ACC112 (cell line): Measurements from ENCODE around the gene RIC8B.

Experiments used
- H2AFZ ChIP-seq: fragments of 200-600 bp; sonication (generic); one replicate; pipeline ENCODE4 v1.6.0; 2017; ENCODE audit warnings: antibody characterized with exemption, low read length; ENCODE audit not compliant: unreplicated experiment
- H3K27ac ChIP-seq: fragments of 200-600 bp; sonication (generic); 2 replicates; pipeline ENCODE4 v1.5.1; 2014; ENCODE audit warnings: low read depth, mild to moderate bottlenecking, antibody characterized with exemption, low read length, moderate library complexity
- H3K27me3 ChIP-seq: fragments of 200-600 bp; sonication (generic); 2 replicates; pipeline ENCODE4 v1.6.1; 2014; ENCODE audit warnings: mild to moderate bottlenecking, antibody characterized with exemption, low read length, moderate library complexity, mixed read lengths; ENCODE audit not compliant: insufficient read depth
- H3K36me3 ChIP-seq: fragments of 200-600 bp; sonication (generic); 2 replicates; pipeline ENCODE4 v1.6.1; 2016; ENCODE audit warnings: mild to moderate bottlenecking, antibody characterized with exemption, low read length, moderate library complexity, mixed read lengths; ENCODE audit not compliant: insufficient read depth
- H3K4me1 ChIP-seq: fragments of 200-600 bp; sonication (generic); one replicate; pipeline ENCODE4 v1.6.1; 2016; ENCODE audit warnings: low read length, mixed read lengths; ENCODE audit not compliant: insufficient read depth, unreplicated experiment, control insufficient read depth
- H3K4me3 ChIP-seq: fragments of 200-600 bp; sonication (generic); 2 replicates; pipeline ENCODE4 v1.5.1; 2014; ENCODE audit warnings: mild to moderate bottlenecking, low read depth, low read length
- H3K79me2 ChIP-seq: fragments of 200-600 bp; sonication (generic); one replicate; pipeline ENCODE4 v1.6.0; 2016; ENCODE audit warnings: low read length; ENCODE audit not compliant: control insufficient read depth, unreplicated experiment, insufficient read depth

Gene RIC8B

GRCh38 chr12:106867651-106868050 lies 93.2 kb downstream of the RIC8B start:
- Histone ChIP-seq H3K4me3 (no peak overlapping the region), H3K4me1 (peaks cover 25% of the 10 kb centered on the region), H2AFZ (no peak overlapping the region), H3K36me3 (no peaks in the 10 kb centered on the region), H3K79me2 (no peaks in the 10 kb centered on the region), H3K27me3 (no peaks in the 10 kb centered on the region), H3K27ac (no peak overlapping the region)

DNA sequence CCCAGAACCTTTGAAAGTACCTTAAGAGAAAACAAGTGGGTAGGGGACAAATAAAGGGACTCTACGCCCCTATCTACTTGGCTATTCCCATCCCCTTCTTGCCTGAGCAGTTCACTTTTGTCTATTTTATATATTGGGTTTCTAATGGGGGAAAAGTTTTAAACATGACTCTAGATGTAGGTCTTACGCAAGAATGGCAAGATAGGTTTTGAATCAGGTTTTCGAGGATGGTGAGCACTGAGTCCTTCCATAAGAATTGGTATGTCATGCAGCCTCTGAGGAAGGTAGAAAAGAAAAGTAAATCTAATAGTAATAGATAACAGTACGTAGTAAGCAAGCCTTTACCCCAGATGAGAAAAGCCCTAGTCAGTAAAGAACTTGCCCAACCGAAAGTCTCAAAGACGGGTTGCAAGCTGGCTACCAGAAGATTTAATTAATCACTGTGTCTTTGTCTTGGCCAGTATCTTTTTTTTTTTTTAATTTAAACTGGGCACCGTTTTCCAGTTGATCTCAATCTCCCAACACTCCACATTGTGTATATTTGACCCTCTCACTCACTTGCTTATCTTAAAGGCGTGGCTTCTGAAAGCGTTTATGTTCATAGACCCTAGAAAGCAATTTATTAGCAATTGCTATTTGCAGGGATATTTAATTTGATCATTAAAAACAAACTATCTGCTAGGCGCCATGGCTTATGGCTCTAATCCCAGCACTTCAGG lies 94.7 kb downstream of the RIC8B start:
- H3K36me3 ChIP-seq = 0 out of 2 replicates have a peak, but pooled peaks cover 4% of the 10 kb centered on the region
- no peak overlapping the region for H3K27ac ChIP-seq
- H3K79me2 ChIP-seq = no peaks in the 10 kb centered on the region
- H3K4me1 ChIP-seq = peaks cover 19% of the 10 kb centered on the region
- H3K27me3 ChIP-seq = no peaks in the 10 kb centered on the region
- no peak overlapping the region for H2AFZ ChIP-seq
- H3K4me3 ChIP-seq = no peak overlapping the region

GRCh38 chr12:106870116-106870515 lies 95.6 kb downstream of the RIC8B start:
- Histone ChIP-seq H3K4me3 (no peak overlapping the region), H2AFZ (no peak overlapping the region), H3K4me1 (peaks cover 19% of the 10 kb centered on the region), H3K27ac (no peak overlapping the region), H3K36me3 (0 out of 2 replicates have a peak, but pooled peaks cover 4% of the 10 kb centered on the region), H3K27me3 (no peaks in the 10 kb centered on the region), H3K79me2 (no peaks in the 10 kb centered on the region)

DNA sequence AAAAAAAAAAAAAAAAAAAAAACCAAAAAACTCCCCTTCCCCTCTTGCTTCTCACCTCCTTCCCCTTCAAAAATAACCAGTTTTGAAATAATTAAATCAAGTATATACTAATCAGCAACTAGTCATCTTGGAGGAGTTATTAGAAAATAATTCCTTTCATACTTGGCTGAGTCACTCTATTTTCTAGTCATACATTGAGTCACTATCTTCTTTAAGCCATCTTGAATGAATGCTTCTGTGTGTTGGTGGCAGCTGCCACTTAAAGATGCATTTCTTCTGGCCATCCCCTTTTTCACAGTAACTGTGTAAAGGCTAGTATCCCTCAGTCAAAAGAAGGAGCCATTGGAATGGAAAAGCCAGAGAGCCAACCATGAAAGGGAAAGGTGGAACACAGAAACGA lies 97.0 kb downstream of the RIC8B start:
- Histone ChIP-seq H3K36me3 (0 out of 2 replicates have a peak, but pooled peaks cover 4% of the 10 kb centered on the region), H2AFZ (no peak overlapping the region), H3K4me1 (peaks cover 12% of the 10 kb centered on the region), H3K79me2 (no peaks in the 10 kb centered on the region), H3K4me3 (no peak overlapping the region), H3K27ac (no peak overlapping the region), H3K27me3 (no peaks in the 10 kb centered on the region)

DNA sequence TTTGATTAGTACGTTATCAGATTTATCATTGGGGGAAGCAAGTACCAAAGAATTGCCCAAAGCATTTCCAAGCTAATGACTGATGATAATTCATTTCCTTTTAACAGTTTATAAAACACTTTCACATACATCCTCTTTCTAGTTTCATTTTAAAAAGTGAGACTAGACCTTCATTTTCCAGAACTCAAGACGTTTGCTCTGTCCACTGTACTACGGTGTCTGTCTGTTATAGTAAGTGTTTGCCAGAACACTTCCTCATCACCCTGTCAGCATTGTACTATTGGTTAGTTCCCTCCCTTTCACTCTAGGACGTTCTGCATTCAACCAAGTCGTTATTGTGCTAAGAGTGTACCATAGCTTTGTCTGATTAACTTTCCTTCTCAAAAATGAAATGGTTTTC lies 99.5 kb downstream of the RIC8B start:
- no peaks in the 10 kb centered on the region for H3K27me3 ChIP-seq
- H2AFZ ChIP-seq = no peak overlapping the region
- H3K4me3 ChIP-seq = no peak overlapping the region
- H3K4me1 ChIP-seq = peaks cover 10% of the 10 kb centered on the region
- H3K27ac ChIP-seq = no peak overlapping the region
- H3K79me2 ChIP-seq = no peaks in the 10 kb centered on the region
- H3K36me3 ChIP-seq = 0 out of 2 replicates have a peak, but pooled peaks cover 4% of the 10 kb centered on the region

DNA sequence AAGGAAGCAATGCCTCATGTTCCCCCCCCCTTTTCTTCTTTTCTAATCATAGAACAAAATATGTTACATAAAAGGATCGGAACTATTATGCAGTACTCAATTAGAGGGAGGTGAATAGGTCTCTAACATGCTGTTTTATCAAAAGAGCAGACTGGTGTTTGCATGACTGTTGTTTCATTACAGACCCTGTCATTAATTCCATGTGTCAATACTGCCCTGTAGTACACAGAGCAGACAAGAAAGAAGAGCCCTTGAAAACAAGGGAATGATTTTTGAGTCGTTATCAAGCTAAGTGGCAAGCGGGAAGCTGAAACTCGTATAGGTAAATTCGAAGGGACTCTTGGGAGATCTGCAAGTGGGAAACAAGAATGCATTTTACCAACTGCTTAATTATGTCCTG lies 104.3 kb downstream of the RIC8B start:
- H3K79me2 ChIP-seq = no peaks in the 10 kb centered on the region
- H3K27me3 ChIP-seq = no peaks in the 10 kb centered on the region
- H3K4me1 ChIP-seq = no peaks in the 10 kb centered on the region
- H3K36me3 ChIP-seq = peaks cover 13% of the 10 kb centered on the region
- no peak overlapping the region for H3K4me3 ChIP-seq
- no peak overlapping the region for H3K27ac ChIP-seq
- no peak overlapping the region for H2AFZ ChIP-seq

DNA sequence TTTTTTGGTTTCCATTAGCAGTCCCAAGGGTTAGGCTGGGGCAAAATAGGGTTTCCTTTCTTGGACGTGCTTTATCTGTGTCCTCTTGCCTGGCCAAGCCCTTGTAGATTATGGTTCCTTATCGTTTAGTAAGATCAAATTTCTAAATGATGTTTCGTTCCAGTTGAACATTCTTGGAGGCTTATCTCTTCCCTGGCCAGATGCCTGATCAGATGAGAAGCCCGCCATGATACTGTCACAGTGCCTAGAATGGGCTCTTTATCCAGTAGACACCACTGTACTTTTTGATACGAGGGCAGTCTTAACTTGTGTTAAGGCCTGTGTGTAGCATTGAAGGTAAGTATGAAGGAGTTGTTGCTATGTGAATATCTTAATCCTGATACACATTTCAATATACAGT lies 105.1 kb downstream of the RIC8B start:
- H2AFZ ChIP-seq = no peak overlapping the region
- no peaks in the 10 kb centered on the region for H3K79me2 ChIP-seq
- peaks cover 13% of the 10 kb centered on the region for H3K36me3 ChIP-seq
- H3K27ac ChIP-seq = no peak overlapping the region
- no peaks in the 10 kb centered on the region for H3K4me1 ChIP-seq
- H3K27me3 ChIP-seq = no peaks in the 10 kb centered on the region
- H3K4me3 ChIP-seq = no peak overlapping the region

DNA sequence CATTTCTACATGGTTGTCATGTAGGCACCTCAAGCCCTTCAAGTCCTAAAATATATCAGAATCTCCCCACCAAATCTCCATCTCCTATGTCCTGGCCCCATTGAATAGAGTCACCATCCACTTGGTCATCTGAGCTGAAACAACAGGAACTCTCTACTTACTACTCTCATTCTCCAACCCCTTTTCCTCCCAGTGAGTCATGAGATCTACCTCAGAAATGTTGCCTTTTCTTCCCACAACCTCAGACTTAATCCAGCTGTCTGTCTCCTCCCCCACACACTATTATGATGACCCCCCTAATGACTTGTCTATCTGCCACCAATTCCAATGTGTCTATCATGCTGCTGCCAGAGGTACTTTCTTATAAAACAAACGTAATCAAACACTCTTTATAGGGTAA lies 108.9 kb downstream of the RIC8B start:
- no peaks in the 10 kb centered on the region for H3K79me2 ChIP-seq
- no peak overlapping the region for H2AFZ ChIP-seq
- H3K36me3 ChIP-seq = peaks cover 16% of the 10 kb centered on the region
- no peak overlapping the region for H3K4me3 ChIP-seq
- no peak overlapping the region for H3K27ac ChIP-seq
- H3K4me1 ChIP-seq = no peaks in the 10 kb centered on the region
- no peaks in the 10 kb centered on the region for H3K27me3 ChIP-seq

DNA sequence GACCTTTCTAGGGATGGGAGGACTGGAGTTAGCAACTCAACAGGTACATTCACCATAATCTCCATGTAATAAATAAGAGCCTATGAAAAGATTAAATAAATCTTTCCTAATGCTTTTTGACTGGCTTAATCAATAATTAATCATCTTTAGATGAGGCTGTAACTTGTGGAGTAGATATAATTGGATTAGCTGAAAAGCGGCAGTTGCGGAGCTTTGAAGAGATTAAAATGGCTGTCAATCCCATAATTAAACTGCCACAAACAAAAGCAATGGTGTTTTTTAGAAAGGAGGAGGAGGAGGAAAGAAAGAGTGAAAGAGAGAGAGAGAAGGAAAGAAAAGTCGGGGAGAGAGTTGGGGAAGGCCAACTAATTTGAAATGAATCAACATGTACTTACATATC lies 110.5 kb downstream of the RIC8B start:
- H3K36me3 ChIP-seq = peaks cover 16% of the 10 kb centered on the region
- no peaks in the 10 kb centered on the region for H3K27me3 ChIP-seq
- H3K27ac ChIP-seq = no peak overlapping the region
- H3K4me1 ChIP-seq = no peaks in the 10 kb centered on the region
- no peak overlapping the region for H2AFZ ChIP-seq
- H3K4me3 ChIP-seq = no peak overlapping the region
- H3K79me2 ChIP-seq = no peaks in the 10 kb centered on the region

DNA sequence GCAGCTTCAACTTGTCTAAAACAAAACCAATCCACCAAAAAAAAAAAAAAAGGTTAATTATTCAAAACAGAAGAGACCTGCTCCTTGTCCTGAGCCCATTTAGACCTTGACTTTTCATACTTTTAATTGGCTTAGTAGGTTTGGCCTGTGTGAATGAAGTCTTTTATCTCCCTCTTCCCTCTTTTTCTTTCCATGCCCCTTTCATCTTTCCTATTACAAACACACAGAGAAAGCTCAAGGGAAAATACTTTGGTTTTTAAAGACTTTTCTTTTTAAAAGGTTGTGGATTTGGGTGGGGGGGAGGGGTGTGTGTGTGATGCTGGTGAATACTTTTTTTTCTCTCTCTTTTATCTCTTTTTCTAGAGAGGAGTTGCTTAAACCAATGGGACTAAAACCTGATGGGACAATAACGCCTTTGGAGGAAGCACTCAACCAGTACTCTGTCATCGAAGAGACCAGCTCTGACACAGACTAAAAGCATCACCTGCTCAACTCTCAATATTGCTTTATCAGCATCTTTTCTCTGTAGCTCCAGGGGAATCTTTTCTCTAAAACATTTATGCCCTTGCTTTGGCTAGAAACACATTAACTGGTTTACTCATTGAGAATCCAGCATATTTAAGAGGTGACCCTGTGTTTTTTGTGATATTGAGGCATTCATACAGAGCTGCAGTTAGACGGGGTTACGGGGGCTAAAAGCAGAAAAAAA lies 111.2 kb downstream of the RIC8B start:
- H3K79me2 ChIP-seq = no peaks in the 10 kb centered on the region
- H3K4me3 ChIP-seq = no peak overlapping the region
- H3K36me3 ChIP-seq = peaks cover 13% of the 10 kb centered on the region
- H3K27ac ChIP-seq = no peak overlapping the region
- H2AFZ ChIP-seq = no peak overlapping the region
- no peaks in the 10 kb centered on the region for H3K27me3 ChIP-seq
- no peaks in the 10 kb centered on the region for H3K4me1 ChIP-seq

DNA sequence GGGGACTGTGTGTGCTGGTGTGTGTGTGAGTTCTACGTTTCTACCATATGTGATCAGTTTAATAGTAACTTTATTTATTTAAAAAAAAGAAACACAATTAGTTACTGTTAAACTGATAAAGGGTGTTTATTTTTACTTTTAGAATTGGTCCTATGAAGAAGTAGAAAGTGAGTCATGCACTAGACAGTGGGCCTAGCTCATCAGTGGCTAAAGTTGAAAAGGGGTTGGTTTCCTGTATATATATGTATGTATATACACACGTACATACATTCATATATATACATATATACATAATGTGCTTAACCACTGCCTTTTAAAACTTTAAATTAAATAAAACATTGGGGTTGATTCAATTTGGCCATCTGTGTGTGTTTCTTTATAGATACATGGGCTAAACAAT lies 112.5 kb downstream of the RIC8B start:
- Histone ChIP-seq H3K36me3 (peaks cover 3% of the 10 kb centered on the region; the same call in 1 of the 2 replicates), H3K27me3 (no peaks in the 10 kb centered on the region), H3K4me1 (no peaks in the 10 kb centered on the region), H3K4me3 (no peak overlapping the region), H2AFZ (no peak overlapping the region), H3K27ac (no peak overlapping the region), H3K79me2 (no peaks in the 10 kb centered on the region)
